HEK293 (cell line): ENCODE results near the gene ERMN.

ENCODE experiments used
- CTCF ChIA-PET: fragments of 350-600 bp; formaldehyde crosslinking; extraction: SDS; loops from one replicate; lab custom pipeline; 2021; ENCODE audit warnings: antibody characterized with exemption; lab: Yijun Ruan, JAX
- POLR2A ChIA-PET: fragments of 300-600 bp; formaldehyde crosslinking; extraction: SDS; loops from one replicate; lab custom pipeline; 2020; ENCODE audit warnings: antibody characterized with exemption, inconsistent platforms; lab: Yijun Ruan, JAX
- H3K27ac ChIP-seq: fragments of 200-500 bp; sonication (Bioruptor generic); 2 replicates; pipeline ENCODE4 v1.5.1; 2014; ENCODE audit warnings: low read depth, low read length, control low read depth, inconsistent platforms; ENCODE audit errors: extremely low read depth
- H3K36me3 ChIP-seq, 2 experiments: fragments of 200-500 bp in 1 of 2; sonication (Bioruptor generic) in 1 of 2; 1 replicate in 1 of 2; 2 replicates in 1 of 2; pipeline ENCODE4 v1.5.1; 2014 to 2017; ENCODE audit warnings: inconsistent platforms in 2 of 2, low read length in 2 of 2; ENCODE audit not compliant: control insufficient read depth in 2 of 2, insufficient read depth in 1 of 2
- H3K4me1 ChIP-seq: fragments of 200-500 bp; sonication (Bioruptor generic); 2 replicates; pipeline ENCODE4 v1.5.1; 2014; ENCODE audit warnings: mild to moderate bottlenecking, low read length, inconsistent platforms; ENCODE audit not compliant: control insufficient read depth, insufficient read depth
- H3K4me3 ChIP-seq: 2 replicates; pipeline ENCODE4 v1.5.1; 2011; ENCODE audit warnings: low read depth, mild to moderate bottlenecking, control low read depth, low read length, moderate library complexity
- H3K9me3 ChIP-seq: fragments of 200-500 bp; sonication (Bioruptor generic); 2 replicates; pipeline ENCODE4 v1.5.1; 2014; ENCODE audit warnings: low read depth, low read length, inconsistent platforms; ENCODE audit not compliant: control insufficient read depth, insufficient read depth
- AEBP2 ChIP-seq: fragments of 450-650 bp; formaldehyde crosslinking; IDR thresholded peaks from 2 replicates; pipeline ENCODE4 v1.5.1; 2016; ENCODE audit warnings: missing biosample characterization, missing genetic modification characterization, borderline replicate concordance
- BCL11B ChIP-seq: fragments of 450-650 bp; formaldehyde crosslinking; IDR thresholded peaks from 2 replicates; pipeline ENCODE4 v1.5.1; 2016; ENCODE audit warnings: low read depth, missing biosample characterization, missing genetic modification characterization
- HOXA7 ChIP-seq: sonication (generic); formaldehyde crosslinking; IDR thresholded peaks from 2 replicates; pipeline ENCODE4 v1.8.1; 2022; ENCODE audit warnings: missing genetic modification reagents, borderline replicate concordance
- KLF17 ChIP-seq: fragments of 450-650 bp; formaldehyde crosslinking; IDR thresholded peaks from 2 replicates; pipeline ENCODE4 v1.5.1; 2016; ENCODE audit warnings: missing biosample characterization, missing genetic modification characterization
- KLF9 ChIP-seq: fragments of 450-650 bp; formaldehyde crosslinking; IDR thresholded peaks from 2 replicates; pipeline ENCODE4 v1.5.1; 2016; ENCODE audit warnings: missing biosample characterization, missing genetic modification characterization, low read depth
- MYNN ChIP-seq: fragments of 450-650 bp; formaldehyde crosslinking; IDR thresholded peaks from 2 replicates; pipeline ENCODE4 v1.5.1; 2016; ENCODE audit warnings: missing biosample characterization, missing genetic modification characterization, borderline replicate concordance
- OVOL3 ChIP-seq: fragments of 450-650 bp; formaldehyde crosslinking; IDR thresholded peaks from 2 replicates; pipeline ENCODE4 v1.5.1; 2016; ENCODE audit warnings: missing biosample characterization, missing genetic modification characterization
- WT1 ChIP-seq: fragments of 450-650 bp; formaldehyde crosslinking; IDR thresholded peaks from 2 replicates; pipeline ENCODE4 v1.5.1; 2016; ENCODE audit warnings: missing biosample characterization, missing genetic modification characterization
- ZBTB21 ChIP-seq: fragments of 450-650 bp; formaldehyde crosslinking; IDR thresholded peaks from 2 replicates; pipeline ENCODE4 v1.5.1; 2017; ENCODE audit warnings: missing biosample characterization, missing genetic modification characterization
- ZFHX2 ChIP-seq: fragments of 450-650 bp; formaldehyde crosslinking; conservative IDR thresholded peaks from 2 replicates; pipeline ENCODE4 v1.5.1; 2016; ENCODE audit warnings: missing biosample characterization, missing genetic modification characterization
- ZIC2 ChIP-seq: fragments of 450-650 bp; formaldehyde crosslinking; IDR thresholded peaks from 2 replicates; pipeline ENCODE4 v1.5.1; 2016; ENCODE audit warnings: missing biosample characterization, missing genetic modification characterization
- ZNF132 ChIP-seq: fragments of 450-650 bp; formaldehyde crosslinking; IDR thresholded peaks from 2 replicates; pipeline ENCODE4 v1.5.1; 2017; ENCODE audit warnings: missing biosample characterization, missing genetic modification characterization, borderline replicate concordance
- ZNF138 ChIP-seq: fragments of 450-650 bp; formaldehyde crosslinking; IDR thresholded peaks from 2 replicates; pipeline ENCODE4 v1.5.1; 2016; ENCODE audit warnings: missing biosample characterization, missing genetic modification characterization, borderline replicate concordance
- ZNF184 ChIP-seq: fragments of 450-650 bp; IDR thresholded peaks from 2 replicates; pipeline ENCODE4 v1.5.1; 2018; ENCODE audit warnings: missing biosample characterization, mild to moderate bottlenecking, missing genetic modification characterization
- ZNF211 ChIP-seq: fragments of 450-650 bp; formaldehyde crosslinking; IDR thresholded peaks from 2 replicates; pipeline ENCODE4 v1.5.1; 2016; ENCODE audit warnings: low read depth, missing biosample characterization, missing genetic modification characterization
- ZNF280C ChIP-seq: fragments of 450-650 bp; formaldehyde crosslinking; IDR thresholded peaks from 2 replicates; pipeline ENCODE4 v1.5.1; 2016; ENCODE audit warnings: missing biosample characterization, missing genetic modification characterization
- ZNF404 ChIP-seq: fragments of 450-650 bp; formaldehyde crosslinking; IDR thresholded peaks from 2 replicates; pipeline ENCODE4 v1.5.1; 2017; ENCODE audit warnings: missing biosample characterization, missing genetic modification characterization
- ZNF571 ChIP-seq: fragments of 450-650 bp; formaldehyde crosslinking; IDR thresholded peaks from 2 replicates; pipeline ENCODE4 v1.5.0; 2017; ENCODE audit warnings: missing biosample characterization, missing genetic modification characterization
- ZNF596 ChIP-seq: fragments of 450-650 bp; IDR thresholded peaks from 2 replicates; pipeline ENCODE4 v1.5.0; 2018; ENCODE audit warnings: missing biosample characterization, mild to moderate bottlenecking, missing genetic modification characterization, moderate library complexity
- ZNF600 ChIP-seq: fragments of 450-650 bp; formaldehyde crosslinking; IDR thresholded peaks from 2 replicates; pipeline ENCODE4 v1.5.1; 2016; ENCODE audit warnings: missing biosample characterization, missing genetic modification characterization
- ZNF654 ChIP-seq: fragments of 450-650 bp; formaldehyde crosslinking; IDR thresholded peaks from 2 replicates; pipeline ENCODE4 v1.5.1; 2016; ENCODE audit warnings: low read depth, missing biosample characterization, missing genetic modification characterization
- ZNF670 ChIP-seq: fragments of 450-650 bp; formaldehyde crosslinking; IDR thresholded peaks from 2 replicates; pipeline ENCODE4 v1.5.1; 2016; ENCODE audit warnings: missing biosample characterization, missing genetic modification characterization, low read depth
- ZNF785 ChIP-seq: fragments of 450-650 bp; formaldehyde crosslinking; IDR thresholded peaks from 2 replicates; pipeline ENCODE4 v1.5.1; 2016; ENCODE audit warnings: missing biosample characterization, missing genetic modification characterization
- TF ChIP-seq, protein P1 (sequence below): fragments of 450-650 bp; formaldehyde crosslinking; IDR thresholded peaks from 2 replicates; pipeline ENCODE4 v1.5.1; 2017; ENCODE audit warnings: missing biosample characterization, missing genetic modification characterization
- TF ChIP-seq, protein P2 (sequence below): fragments of 450-650 bp; formaldehyde crosslinking; IDR thresholded peaks from 2 replicates; pipeline ENCODE4 v1.5.1; 2017; ENCODE audit warnings: missing biosample characterization, mild to moderate bottlenecking, missing genetic modification characterization, moderate library complexity

The ERMN gene

DNA sequence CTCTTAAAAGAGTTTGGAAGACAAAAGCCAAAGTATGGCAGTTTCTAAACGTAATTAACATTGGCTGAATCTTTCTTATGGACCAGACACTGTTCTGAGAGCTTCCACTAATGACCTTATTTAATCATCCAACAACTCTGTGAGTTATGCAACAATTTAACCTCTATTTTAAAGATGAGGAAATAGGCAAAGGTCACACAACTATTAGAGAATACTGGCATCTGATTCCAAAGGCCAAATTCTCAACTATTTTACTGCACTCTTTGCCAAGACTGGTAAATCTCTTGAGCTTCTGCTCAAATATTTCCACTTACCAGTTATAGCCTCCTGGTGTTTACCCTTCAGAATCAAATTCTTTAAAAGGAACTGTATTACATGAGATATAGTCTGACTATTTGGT, 42.1 kb upstream of the ERMN start:
- H3K27ac ChIP-seq, result no peak overlapping the region
- CTCF ChIA-PET, result interaction anchor here (0.6 to 0.9 kb wide), 2 partner anchors 15 to 740 kb away, joined by 3 read pairs; no protein-coding TSS in a partner anchor
- no peak for TF ChIP-seq ZNF132 (tag by site-specific recombination)
- no peak for TF ChIP-seq ZIC2 (tag by site-specific recombination)
- no peak for TF ChIP-seq ZNF600 (tag by site-specific recombination)
- TF ChIP-seq ZNF211 (tag by site-specific recombination), result no peak
- no peak for TF ChIP-seq KLF9 (tag by site-specific recombination)
- TF ChIP-seq OVOL3 (tag by site-specific recombination), result no peak
- no peak for TF ChIP-seq ZNF404 (tag by site-specific recombination)
- TF ChIP-seq MYNN, result no peak
- TF ChIP-seq, all 188 proteins: peak for 0
- Histone ChIP-seq H3K4me1 (no peaks in the 10 kb centered on the region), H3K4me3 (no peak overlapping the region), H3K36me3 (no peaks in the 10 kb centered on the region), H3K9me3 (no peaks in the 10 kb centered on the region)
- POLR2A ChIA-PET, result no interaction called here

DNA sequence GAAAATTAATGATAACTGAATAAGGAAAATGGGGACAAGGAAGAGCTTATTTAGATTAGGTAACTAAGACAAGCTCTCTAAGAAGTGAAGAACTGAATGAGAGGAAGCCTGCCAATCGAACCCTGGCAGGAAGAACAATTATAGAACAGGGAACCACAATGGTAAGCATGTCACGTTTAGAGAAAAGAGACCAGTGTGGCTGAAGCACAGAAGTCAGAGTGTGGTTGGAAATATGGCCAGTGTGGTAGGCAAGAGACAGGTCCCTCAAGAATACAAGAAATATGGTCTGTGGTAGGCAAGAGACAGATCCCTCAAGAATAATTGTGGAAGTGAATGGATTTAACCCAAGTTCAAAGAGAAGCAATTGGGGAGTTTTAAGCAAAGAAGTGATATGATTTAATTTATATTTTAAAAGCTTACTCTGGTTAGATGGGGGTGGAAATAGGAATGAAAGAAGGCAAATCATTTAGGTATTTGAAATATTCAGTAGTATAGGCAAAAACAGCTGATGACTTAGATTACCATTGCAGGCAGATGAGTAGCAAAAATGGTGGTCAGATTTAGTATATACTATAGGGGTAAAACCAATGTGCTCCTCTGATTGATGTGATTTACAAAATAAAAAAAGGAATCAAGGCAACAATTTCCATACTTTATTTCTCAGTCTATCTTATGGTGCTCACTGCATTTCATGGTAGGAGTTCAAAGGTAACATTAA, 38.8 kb upstream of the ERMN start:
- Histone ChIP-seq H3K36me3 (no peaks in the 10 kb centered on the region), H3K4me1 (no peaks in the 10 kb centered on the region)
- CTCF ChIA-PET, result interaction anchor here (0.6 to 1.5 kb wide), 6 partner anchors 17 to 66 kb away, joined by 3 to 4 read pairs (median 3); no protein-coding TSS in a partner anchor
- TF ChIP-seq ZNF600 (tag by site-specific recombination), result no peak
- no peak for TF ChIP-seq ZNF138 (tag by site-specific recombination)
- no peak for TF ChIP-seq KLF17 (tag by site-specific recombination)
- TF ChIP-seq ZNF654, result no peak
- no peak for TF ChIP-seq HOXA7
- TF ChIP-seq WT1 (tag by site-specific recombination), result no peak
- no peak for TF ChIP-seq ZFHX2 (tag by site-specific recombination)
- no peak for TF ChIP-seq ZBTB21 (tag by site-specific recombination)
- no peak for TF ChIP-seq BCL11B (tag by site-specific recombination)
- TF ChIP-seq, protein P1, sequence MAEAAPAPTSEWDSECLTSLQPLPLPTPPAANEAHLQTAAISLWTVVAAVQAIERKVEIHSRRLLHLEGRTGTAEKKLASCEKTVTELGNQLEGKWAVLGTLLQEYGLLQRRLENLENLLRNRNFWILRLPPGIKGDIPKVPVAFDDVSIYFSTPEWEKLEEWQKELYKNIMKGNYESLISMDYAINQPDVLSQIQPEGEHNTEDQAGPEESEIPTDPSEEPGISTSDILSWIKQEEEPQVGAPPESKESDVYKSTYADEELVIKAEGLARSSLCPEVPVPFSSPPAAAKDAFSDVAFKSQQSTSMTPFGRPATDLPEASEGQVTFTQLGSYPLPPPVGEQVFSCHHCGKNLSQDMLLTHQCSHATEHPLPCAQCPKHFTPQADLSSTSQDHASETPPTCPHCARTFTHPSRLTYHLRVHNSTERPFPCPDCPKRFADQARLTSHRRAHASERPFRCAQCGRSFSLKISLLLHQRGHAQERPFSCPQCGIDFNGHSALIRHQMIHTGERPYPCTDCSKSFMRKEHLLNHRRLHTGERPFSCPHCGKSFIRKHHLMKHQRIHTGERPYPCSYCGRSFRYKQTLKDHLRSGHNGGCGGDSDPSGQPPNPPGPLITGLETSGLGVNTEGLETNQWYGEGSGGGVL, result no peak
- TF ChIP-seq ZNF280C (tag by site-specific recombination), result no peak
- TF ChIP-seq ZNF184 (tag by site-specific recombination), result no peak
- TF ChIP-seq ZNF596 (tag by site-specific recombination), result no peak
- no peak for TF ChIP-seq ZNF785 (tag by site-specific recombination)
- no peak for TF ChIP-seq ZNF571 (tag by site-specific recombination)
- no peak for TF ChIP-seq AEBP2 (tag by site-specific recombination)
- TF ChIP-seq ZNF670, result no peak
- TF ChIP-seq, protein P2, sequence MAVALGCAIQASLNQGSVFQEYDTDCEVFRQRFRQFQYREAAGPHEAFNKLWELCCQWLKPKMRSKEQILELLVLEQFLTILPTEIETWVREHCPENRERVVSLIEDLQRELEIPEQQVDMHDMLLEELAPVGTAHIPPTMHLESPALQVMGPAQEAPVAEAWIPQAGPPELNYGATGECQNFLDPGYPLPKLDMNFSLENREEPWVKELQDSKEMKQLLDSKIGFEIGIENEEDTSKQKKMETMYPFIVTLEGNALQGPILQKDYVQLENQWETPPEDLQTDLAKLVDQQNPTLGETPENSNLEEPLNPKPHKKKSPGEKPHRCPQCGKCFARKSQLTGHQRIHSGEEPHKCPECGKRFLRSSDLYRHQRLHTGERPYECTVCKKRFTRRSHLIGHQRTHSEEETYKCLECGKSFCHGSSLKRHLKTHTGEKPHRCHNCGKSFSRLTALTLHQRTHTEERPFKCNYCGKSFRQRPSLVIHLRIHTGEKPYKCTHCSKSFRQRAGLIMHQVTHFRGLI (tag by site-specific recombination), result no peak
- TF ChIP-seq, all 188 proteins: peak for 0
- Histone ChIP-seq H3K9me3 (no peaks in the 10 kb centered on the region), H3K4me3 (no peak overlapping the region), H3K27ac (no peak overlapping the region)
- POLR2A ChIA-PET, result no interaction called here
